ENCODE data around the gene PNLIPRP1.

The PNLIPRP1 gene

DNA sequence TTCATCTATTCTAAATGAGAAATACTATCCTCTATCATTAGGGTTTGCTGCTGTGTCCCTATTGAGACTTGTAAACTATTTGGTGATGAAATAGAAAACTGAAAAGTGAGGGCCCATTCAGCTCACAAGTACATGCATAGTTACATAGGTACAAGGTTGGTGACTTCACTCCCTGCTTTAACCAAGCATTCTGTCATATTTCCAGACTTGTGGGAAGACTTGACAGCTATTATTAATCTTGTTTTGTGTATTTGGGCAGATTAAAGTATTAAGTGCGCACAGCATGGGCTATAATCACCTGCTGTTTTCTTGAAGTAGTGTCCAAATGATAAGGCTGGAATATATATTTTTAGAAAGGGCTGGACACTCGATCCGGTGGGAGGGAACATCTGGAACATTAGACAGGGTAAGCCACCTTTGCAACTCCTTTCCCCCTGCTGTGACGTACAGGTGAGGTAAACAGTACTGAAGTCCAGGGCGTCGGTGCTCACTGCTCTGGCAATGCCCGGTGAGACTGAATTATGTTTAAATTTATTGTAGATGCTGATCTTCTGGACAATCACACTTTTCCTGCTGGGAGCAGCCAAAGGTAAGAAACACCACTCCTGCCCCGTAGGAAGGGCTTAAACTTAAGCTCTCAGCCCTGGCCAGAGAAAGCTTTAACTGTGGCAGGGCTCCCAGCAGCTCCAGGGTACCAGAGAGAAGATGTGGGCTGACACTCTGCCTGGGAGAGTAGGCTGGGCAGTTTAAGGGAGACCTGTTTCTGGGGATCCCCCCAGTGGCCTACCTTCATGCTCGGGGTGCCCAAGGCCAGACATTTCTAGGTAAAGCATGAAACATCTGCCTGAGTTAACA is at the start of gene PNLIPRP1:
Gene PNLIPRP1 (plus strand): TSS at position 370 of the 855 bp plus-strand sequence. CDS start 171 bp downstream, at position 541.
- no peak for DNase-seq

DNA sequence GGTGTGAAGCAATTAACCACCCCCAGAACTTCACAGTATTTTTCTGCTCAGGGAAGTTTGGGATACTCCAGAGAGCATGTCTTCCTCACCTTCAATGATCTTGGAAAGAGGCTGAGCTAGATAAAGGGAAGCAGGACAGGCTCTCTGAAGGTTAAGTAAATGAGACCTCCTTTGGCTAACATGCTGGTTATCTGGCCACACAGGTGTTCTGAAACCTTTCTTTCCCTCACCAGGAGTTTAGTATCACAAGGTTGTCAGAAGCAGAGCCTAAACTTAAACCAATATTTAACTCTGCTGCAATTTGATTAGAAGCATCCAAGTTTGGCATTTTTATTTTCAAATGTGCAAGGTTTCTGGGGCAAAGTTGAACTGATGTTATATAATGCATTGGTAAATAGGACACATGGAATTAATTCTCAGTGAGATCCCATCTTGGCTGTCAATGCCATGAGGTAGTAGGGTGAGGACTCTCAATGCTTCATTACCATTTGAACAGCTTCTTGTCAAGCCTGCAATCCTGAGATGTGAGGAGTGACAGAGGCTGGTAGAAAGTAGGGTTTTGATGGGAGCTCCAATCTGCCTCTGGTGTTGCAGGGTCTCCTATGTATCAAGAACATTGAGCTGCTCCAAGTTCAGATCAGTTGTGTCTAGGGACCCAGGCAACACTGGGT is 48.6 kb upstream of the PNLIPRP1 start:
- no peak for DNase-seq

DNA sequence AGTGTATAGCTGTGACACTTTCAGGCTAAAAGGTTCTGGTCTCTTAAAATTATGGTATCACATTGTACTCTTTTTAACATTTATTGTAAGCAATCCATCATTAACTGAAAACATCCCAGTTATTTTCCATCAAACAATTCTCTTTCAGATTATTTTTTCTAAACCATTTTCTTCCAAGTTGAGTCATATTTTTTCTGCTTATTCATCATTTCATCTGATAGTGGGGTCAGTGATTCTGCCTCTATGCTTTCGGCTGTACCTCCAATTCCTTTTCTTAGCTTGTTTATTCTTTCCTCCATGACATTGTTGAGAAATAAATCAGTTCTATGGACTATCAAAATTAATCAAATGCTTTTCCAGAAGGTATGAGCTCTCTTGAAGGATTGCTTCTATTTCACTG is 45.6 kb upstream of the PNLIPRP1 start:
- no peak for DNase-seq

DNA sequence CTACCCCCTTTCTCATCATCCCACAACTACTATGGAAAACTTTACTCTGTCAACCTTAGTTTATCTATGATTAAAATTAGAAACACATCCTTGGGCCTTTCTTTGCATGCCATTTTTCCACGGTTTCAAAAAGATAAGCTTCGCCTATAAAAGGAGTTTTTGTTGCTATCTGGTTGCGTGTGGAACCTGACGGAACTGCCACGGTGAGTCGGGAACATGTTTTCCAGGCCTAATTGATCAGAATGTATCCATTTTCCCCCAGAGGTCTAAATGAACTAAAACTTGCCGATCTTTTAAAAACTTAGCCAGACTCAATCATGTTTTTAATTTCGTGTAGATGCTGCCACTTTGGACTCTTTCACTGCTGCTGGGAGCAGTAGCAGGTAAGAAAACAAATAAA is 45.0 kb upstream of the PNLIPRP1 start, which contains the start of gene PNLIP:
Gene PNLIP (plus strand): TSS at position 176 of the 400 bp plus-strand sequence. CDS start 162 bp downstream, at position 338.
- DNase-seq = no peak

GRCh38 chr10:116548301-116548700 is 42.5 kb upstream of the PNLIPRP1 start:
- DNase-seq = no peak

- DNase-seq = no peak
Measured at GRCh38 chr10:116553378-116553980, 37.3 kb upstream of the PNLIPRP1 start.

DNA sequence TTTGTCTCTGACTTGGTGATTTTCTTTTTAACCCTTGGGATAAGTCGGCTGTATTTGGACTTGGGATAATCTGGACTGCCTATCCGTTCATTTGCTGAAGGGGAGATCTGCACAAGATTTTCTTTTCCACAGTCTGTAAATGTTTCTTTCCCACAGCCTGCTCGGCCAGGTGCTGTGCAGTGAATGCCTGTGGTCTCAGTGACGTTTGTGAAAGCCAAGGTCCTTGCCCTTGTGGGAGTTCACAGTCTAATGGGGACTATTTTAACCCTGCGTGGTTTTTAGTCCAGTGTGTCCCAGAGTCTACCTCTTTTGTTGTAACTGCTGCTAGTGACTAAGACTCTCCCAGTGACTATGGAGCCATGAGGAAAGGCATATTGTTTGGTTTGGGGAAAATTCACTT is 36.1 kb upstream of the PNLIPRP1 start:
- DNase-seq = no peak

DNA sequence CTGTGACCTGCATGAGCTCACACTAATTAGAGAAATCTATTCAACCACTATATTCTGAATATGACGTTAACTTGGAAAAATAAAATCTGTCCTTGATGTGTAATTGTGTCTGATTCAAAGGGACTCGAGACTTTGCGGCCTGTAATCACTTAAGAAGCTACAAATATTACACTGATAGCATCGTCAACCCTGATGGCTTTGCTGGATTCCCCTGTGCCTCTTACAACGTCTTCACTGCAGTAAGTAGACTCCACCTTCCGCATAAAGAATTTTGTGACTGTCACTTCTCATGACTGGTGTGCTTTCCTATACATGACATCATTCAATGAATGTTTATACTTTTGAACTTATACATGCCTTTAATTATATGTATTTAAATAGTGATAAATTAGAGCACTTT is 34.9 kb upstream of the PNLIPRP1 start:
- DNase-seq = no peak

DNA sequence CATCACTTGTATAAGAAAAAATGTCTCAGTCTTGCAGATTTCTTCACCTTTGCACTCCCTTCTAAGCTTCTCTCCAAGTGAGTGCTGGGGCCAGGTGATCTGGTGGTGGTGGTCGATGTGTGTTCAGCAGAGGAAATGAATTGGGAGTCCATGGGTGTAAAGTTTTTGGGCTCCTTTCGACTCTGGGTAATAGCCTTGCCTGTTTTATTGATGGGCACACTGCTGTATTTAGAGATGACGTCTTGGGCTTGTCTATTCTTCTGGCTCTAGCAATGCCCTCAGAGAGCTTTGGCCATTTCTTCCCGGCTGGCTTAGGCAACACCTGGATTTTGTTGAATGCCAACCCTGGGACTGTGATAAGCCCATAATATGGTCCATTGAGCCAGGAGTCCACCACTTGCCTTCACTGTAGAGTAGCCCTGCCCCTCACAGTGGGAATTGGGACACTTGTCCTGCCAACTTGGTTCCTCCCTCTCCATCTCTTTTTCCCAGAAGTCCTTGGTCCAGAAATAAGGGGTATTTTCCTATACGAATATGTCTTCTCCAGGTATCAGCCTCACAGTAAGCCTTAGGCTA is 33.4 kb upstream of the PNLIPRP1 start:
- DNase-seq = no peak

DNA sequence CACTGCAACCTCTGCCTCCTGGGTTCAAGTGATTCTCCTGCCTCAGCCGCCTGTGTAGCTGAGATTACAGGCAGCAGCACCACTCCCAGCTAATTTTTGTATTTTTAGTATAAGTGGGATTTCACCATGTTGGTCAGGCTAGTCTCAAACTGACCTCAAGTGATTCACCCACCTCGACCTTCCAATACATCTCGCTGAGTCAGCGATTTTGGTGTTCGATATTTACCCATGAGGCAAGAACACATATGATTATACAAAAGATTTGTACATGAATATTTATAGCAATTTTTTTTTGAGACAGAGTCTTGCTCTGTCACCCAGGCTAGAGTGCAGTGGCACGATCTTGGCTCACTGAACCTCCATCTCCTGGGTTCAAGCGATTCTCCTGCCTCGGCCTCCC is 25.2 kb upstream of the PNLIPRP1 start:
- DNase-seq = no peak

DNA sequence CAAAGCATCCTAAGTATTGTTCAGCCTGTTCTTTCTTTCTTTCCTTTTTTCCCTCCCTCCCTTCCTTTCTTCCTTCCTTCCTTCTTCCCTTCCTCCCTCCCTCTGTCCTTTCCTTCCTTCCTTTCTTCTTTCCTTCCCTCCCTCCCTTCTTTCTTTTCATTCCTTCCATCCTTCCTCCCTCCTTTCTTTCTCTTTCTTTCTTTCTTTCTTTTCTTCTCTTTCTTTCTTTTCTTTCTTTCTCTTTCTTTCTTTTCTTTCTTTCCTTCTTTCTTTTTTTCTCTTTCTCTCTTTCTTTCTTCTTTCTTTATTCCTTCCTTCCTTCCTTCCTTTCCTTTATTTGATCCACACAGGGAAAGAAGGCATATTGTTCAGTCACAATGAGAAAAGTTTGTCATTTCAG is 23.8 kb upstream of the PNLIPRP1 start:
- no peak for DNase-seq

DNA sequence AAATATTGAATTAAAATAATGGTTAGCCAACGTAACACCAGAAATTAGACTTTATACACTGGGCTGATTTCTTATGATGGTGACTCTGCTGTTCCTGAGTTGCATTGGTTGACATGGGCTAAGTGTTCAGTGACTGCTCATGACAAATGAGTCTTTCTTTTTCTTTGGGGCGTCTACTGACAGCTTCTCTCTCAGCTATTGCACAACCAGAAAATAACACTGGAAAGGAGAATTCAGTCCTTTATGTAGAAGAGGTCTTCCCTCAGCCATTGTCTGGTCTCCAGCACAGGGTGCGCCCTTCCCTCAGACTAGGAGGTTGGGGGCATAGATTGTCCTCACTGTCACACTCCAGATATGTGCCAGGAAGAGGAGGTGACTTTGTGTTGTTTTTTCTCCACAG is 23.4 kb upstream of the PNLIPRP1 start:
- DNase-seq = no peak

GRCh38 chr10:116574797-116575196 is 16.0 kb upstream of the PNLIPRP1 start:
- no peak for DNase-seq

DNA sequence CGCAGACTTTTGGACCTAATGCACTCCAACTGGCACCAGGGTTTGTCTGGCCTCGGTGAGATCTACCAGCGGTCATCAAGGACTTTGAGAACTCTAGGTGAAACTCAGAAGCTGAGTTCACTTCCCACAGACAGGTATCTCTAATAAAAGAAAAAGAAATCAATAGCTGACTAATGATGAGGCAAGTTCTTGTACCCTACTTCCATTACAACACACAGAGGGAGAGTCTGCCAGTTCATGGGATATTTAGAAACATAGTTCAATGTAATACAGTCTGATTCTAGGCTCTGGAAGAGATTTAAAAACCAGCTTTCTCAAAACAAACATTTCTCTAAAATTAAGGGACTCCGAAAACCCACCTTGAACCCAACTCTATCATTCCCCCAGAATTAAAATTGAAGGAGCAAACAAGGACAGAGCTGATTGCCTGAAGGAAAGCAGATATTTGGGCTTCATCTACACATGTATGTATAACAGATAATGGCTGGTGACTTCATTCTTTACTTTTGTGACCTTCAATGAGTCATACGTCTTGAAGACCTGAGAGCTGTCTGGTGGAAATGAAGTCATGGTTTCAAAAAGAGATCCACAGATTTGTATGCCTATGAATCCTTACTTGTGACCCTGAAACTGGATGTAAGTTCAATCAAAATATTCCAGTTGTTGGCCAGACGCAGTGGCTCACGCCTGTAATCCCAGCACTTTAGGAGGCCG is 2.7 kb upstream of the PNLIPRP1 start:
- DNase-seq = no peak

DNA sequence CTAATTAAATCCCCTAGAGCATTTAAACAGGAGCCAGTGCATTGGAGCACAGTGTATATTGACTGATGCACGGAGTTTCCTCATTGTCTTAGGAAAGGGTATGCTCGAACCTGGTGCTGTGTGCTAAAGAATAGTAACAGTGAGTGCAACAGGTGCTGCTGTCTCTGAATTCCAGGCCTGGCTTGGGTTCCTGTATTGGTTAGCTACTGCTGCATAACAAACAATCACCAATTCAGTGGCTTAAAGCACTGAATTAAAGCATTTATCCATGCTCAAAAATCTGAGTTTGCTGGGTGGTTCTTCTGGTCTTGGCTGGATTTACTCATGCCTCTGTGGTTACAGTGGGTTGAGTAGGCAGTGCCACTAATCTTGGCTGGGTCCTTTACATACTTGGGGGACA is 1.8 kb upstream of the PNLIPRP1 start:
- no peak for DNase-seq

DNA sequence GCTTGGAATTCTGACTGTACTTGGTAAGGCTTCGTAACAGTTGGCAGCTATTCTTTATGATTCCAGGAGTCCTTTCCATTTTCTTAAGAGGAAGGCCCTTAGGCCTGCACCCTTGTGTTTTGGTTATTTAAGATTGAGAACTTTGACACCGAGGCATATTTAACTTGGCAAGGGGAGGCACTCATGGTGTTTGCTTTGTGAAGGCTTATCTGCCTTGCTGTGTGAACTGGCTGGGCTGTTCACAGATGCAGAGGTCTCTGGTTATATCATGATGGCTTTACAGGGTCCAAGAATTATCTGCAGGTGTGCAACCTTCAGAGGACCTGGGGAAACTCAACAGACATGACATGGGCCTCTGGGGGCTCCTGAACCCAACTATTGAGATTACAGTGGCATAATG is 833 bp upstream of the PNLIPRP1 start:
- no peak for DNase-seq

GRCh38 chr10:116593139-116593740 is 2.5 kb downstream of the PNLIPRP1 start:
- no peak for DNase-seq

DNA sequence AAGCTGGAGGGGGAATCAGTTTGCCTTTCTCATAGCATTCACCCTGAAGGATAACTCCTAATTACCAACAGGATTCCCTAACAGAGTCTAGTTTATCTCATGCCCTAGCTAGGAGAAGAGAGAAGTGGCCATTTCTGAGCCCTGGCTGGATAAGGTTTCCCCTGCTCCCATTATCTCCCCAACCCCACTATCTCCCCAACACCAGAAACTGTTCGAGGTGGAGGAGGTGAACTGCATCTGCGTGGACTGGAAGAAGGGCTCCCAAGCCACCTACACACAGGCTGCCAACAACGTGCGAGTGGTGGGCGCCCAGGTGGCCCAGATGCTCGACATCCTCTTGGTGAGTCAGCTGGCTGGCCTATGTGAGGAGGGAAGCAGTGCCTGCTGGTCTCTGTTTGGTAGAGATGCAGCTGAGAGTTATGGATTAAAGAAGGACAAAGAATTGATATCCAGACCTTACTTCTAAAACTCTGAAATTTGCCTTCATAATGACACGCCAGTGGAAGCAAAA is 3.8 kb downstream of the PNLIPRP1 start:
- no peak for DNase-seq

DNA sequence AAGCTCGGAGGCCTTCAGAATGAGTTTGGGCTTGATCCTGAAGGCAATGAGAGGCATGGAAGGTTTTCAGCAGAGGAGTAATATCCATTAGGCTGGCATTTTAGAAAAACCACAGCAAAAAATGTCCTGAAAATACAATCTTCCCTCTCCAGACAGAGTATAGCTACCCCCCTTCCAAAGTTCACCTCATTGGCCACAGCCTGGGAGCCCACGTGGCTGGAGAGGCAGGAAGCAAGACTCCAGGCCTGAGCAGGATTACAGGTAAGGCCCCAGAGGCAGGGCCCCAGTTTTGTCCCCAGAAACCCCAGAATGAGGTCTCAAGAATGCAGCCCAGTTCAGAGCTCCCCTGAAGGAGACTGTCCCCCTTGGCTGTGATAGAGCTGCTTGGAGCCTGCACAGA is 5.3 kb downstream of the PNLIPRP1 start:
- DNase-seq = no peak

GRCh38 chr10:116597543-116597942 is 6.8 kb downstream of the PNLIPRP1 start:
- DNase-seq = no peak

DNA sequence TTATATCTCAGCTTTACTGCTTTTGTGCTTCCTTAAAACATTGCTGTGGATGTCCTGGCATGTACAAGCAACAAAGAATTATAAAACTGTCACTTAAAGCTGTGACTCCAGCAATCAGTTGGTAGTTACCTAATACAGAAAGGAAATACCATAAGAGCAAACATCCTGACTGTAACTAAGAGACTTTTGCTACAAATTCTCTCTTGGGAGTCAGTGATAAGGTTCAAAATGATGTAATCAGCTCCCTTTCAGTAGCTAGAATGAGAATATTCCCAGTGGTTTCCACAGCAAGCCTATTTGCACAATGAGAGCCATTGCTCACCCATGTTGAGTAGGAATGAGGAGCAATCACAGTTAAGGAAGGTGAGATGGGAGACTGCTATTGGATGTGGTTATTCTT is 7.6 kb downstream of the PNLIPRP1 start:
- DNase-seq = no peak

GRCh38 chr10:116599991-116600390 is 9.2 kb downstream of the PNLIPRP1 start:
- DNase-seq = no peak
